Tibial nerve (tissue), 4 donors: ENCODE measurements around the gene AIFM3. TPM values are rescaled to one million over a fixed set of nuclear protein-coding genes. Genes with fewer than 3 reads are reported as not detected.
A peak's percentile ranks its signal among the peaks of the same experiment; 100 is the strongest.

Source experiments
- DNase-seq, 2 donors: peaks; one replicate each; pipeline ENCODE4 v3.0.0-alpha.2; 2019; ENCODE audit warnings: low spot score in 2 of 2
- H3K27ac ChIP-seq, 4 donors: fragments of 200-600 bp; sonication (generic) in 3 of 4; one replicate each; pipeline ENCODE4 v1.5.1; 2017 to 2019; ENCODE audit warnings: mild to moderate bottlenecking in 1 of 4
- H3K27me3 ChIP-seq, 2 donors: fragments of 200-600 bp; sonication (generic) in 1 of 2; one replicate each; pipeline versions ENCODE4 v1.5.1 to v1.6.0; 2017 to 2019
- H3K36me3 ChIP-seq, 3 donors: fragments of 200-600 bp; sonication (generic); one replicate each; pipeline ENCODE4 v1.5.1; 2018 to 2019
- H3K4me1 ChIP-seq, 4 donors: fragments of 200-600 bp; sonication (generic) in 3 of 4; one replicate each; pipeline ENCODE4 v1.5.1; 2017 to 2019
- H3K4me3 ChIP-seq, 4 donors: fragments of 200-600 bp; sonication (generic) in 3 of 4; one replicate each; pipeline ENCODE4 v1.5.1; 2017 to 2019; ENCODE audit warnings: mild to moderate bottlenecking in 1 of 4, moderate library complexity in 1 of 4
- H3K9me3 ChIP-seq, 4 donors: fragments of 200-600 bp; sonication (generic) in 3 of 4; one replicate each; pipeline ENCODE4 v1.5.1; 2017 to 2019
- CTCF ChIP-seq, 5 experiments: fragments of 200-600 bp in 3 of 5; fragments of 450-650 bp in 2 of 5; sonication (generic) in 3 of 5; IDR thresholded peaks; one replicate each; pipeline ENCODE4 v1.5.1; 2016 to 2019; ENCODE audit warnings: antibody characterized with exemption in 5 of 5, mild to moderate bottlenecking in 3 of 5, moderate library complexity in 2 of 5
- EP300 ChIP-seq, 2 donors: sonication (generic); formaldehyde crosslinking; IDR thresholded peaks; one replicate each; pipeline ENCODE4 v1.6.1; 2017; ENCODE audit warnings: antibody characterized with exemption in 2 of 2, mild to moderate bottlenecking in 1 of 2
- POLR2A ChIP-seq, 2 donors: fragments of 450-650 bp; IDR thresholded peaks; one replicate each; pipeline ENCODE4 v1.6.1; 2017; ENCODE audit warnings: antibody characterized with exemption in 2 of 2, mild to moderate bottlenecking in 2 of 2, moderate library complexity in 2 of 2
- WGBS, 2 donors: methylation state at CpG; one replicate each; pipeline ENCODE4 v1.1.5; 2018; 5-methylcytosine and 5-hydroxymethylcytosine counted together
- total RNA-seq, 4 donors: library from RNA; depleted of rRNA; stranded (reverse); fragments of >200 nt; gene quantifications; one replicate each; pipeline ENCODE4 v1.1.0, GENCODE V29; 2016

AIFM3 gene
- total RNA-seq, 4 donors from 2014 or later = 0.59 to 3.1 (median 1.8) TPM

- Histone ChIP-seq H3K9me3 (no peaks in the 10 kb centered on the region), H3K27me3 (no peaks in the 10 kb centered on the region), H3K4me1 (peaks cover 0 to 42% (median 30%) of the 10 kb centered on the region in 4 donors), H3K4me3 (peak overlapping the region in 1 of 4 donors; percentile 84), H3K27ac (peak overlapping the region in 1 of 4 donors; percentile 99), H3K36me3 (peaks cover 0 to 61% (median 9%) of the 10 kb centered on the region in 3 donors)
- whole genome bisulfite sequencing, 2 donors = 92 to 97% methylated on average over 12 to 26 of the region's 27 CpGs
- no peak for DNase-seq
- TF ChIP-seq CTCF (IDR thresholded peaks at IDR 0.05) = no peak
- TF ChIP-seq EP300 (IDR thresholded peaks at IDR 0.05) = no peak
- no peak for TF ChIP-seq POLR2A (IDR thresholded peaks at IDR 0.05)
Measured at GRCh38 chr22:20999350-21000206, 32.5 kb downstream of the AIFM3 start.

- 53 to 58% methylated on average over 21 of the region's 22 CpGs for WGBS, 2 donors
- Histone ChIP-seq H3K4me3 (peak overlapping the region; percentile 59 to 90 (median 84)), H3K27ac (peak overlapping the region in 3 of 4 donors; percentile 97 to 99 (median 99)), H3K4me1 (peaks cover 0 to 42% (median 30%) of the 10 kb centered on the region in 4 donors), H3K9me3 (no peaks in the 10 kb centered on the region), H3K36me3 (peaks cover 0 to 53% (median 9%) of the 10 kb centered on the region in 3 donors), H3K27me3 (no peaks in the 10 kb centered on the region)
- TF ChIP-seq CTCF (IDR thresholded peaks at IDR 0.05) (no peak), POLR2A (IDR thresholded peaks at IDR 0.05) (no peak), EP300 (IDR thresholded peaks at IDR 0.05) (no peak)
- no peak for DNase-seq
Measured at GRCh38 chr22:21000207-21000986, 33.3 kb downstream of the AIFM3 start.

GRCh38 chr22:21000987-21001600, 34.0 kb downstream of the AIFM3 start:
- peak in 1 of 2 donors; percentile 29 for DNase-seq
- 0 to 1% methylated on average over 13 to 18 of the region's 26 CpGs for WGBS, 2 donors

GRCh38 chr22:21001601-21002325, 34.7 kb downstream of the AIFM3 start, which contains the start of gene THAP7:
Gene THAP7, minus strand, starts transcription at chr22:21002118. Its CDS starts 207 bp downstream, at chr22:21001911.
- peak within 1 kb of the TSS; percentile 59 to 90 (median 84) for H3K4me3 ChIP-seq
- H3K27me3 ChIP-seq = no peaks in the 10 kb centered on the region
- WGBS, 2 donors = 0 to 1% methylated on average over 55 to 59 of the region's 83 CpGs
- no peaks in the 10 kb centered on the region for H3K9me3 ChIP-seq
- peak within 1 kb of the TSS; percentile 96 to 99 (median 98) for H3K27ac ChIP-seq
- peak; percentile 90 to 94 for TF ChIP-seq EP300 (IDR thresholded peaks at IDR 0.05)
- peak in 1 of 5 experiments; percentile 16 for TF ChIP-seq CTCF (IDR thresholded peaks at IDR 0.05)
- TF ChIP-seq POLR2A (IDR thresholded peaks at IDR 0.05) = peak; percentile 69 to 87
- peaks cover 0 to 42% (median 30%) of the 10 kb centered on the region in 4 donors for H3K4me1 ChIP-seq
- peaks cover 0 to 39% (median 9%) of the 10 kb centered on the region in 3 donors for H3K36me3 ChIP-seq
- peak; percentile 95 to 97 for DNase-seq

More at GRCh38 chr22:21000987-21001600, 34.0 kb downstream of the AIFM3 start:
- no peaks in the 10 kb centered on the region for H3K9me3 ChIP-seq
- TF ChIP-seq POLR2A (IDR thresholded peaks at IDR 0.05) (no peak), EP300 (IDR thresholded peaks at IDR 0.05) (no peak), CTCF (IDR thresholded peaks at IDR 0.05) (no peak)
- H3K36me3 ChIP-seq = peaks cover 0 to 46% (median 9%) of the 10 kb centered on the region in 3 donors
- peak overlapping the region; percentile 96 to 99 (median 98) for H3K27ac ChIP-seq
- peaks cover 0 to 42% (median 30%) of the 10 kb centered on the region in 4 donors for H3K4me1 ChIP-seq
- no peaks in the 10 kb centered on the region for H3K27me3 ChIP-seq
- peak overlapping the region; percentile 59 to 90 (median 84) for H3K4me3 ChIP-seq
